Measurements from ENCODE around the gene CSGALNACT2.

DNA sequence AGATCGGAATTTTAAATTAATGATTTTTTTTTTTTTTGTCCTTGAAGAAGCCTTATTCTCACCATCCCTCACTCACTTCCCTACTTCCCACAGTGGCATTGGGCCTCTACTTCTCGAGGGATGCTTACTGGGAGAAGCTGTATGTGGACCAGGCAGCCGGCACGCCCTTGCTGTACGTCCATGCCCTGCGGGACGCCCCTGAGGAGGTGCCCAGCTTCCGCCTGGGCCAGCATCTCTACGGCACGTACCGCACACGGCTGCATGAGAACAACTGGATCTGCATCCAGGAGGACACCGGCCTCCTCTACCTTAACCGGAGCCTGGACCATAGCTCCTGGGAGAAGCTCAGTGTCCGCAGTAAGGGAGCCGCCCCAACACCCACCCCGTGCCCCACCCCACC, 37.9 kb upstream of the CSGALNACT2 start:
- TF ChIP-seq EZH2 (IDR thresholded peaks at IDR 0.05; ENCODE audit: borderline replicate concordance, control insufficient read depth, low read depth, low read length) (no peak), ZSCAN29 (IDR thresholded peaks at IDR 0.05) (no peak), MEF2A (IDR thresholded peaks at IDR 0.05; ENCODE audit: insufficient read depth, low read depth, low read length) (no peak), CBX5 (IDR thresholded peaks at IDR 0.05; ENCODE audit: low read depth) (no peak), POLR2AphosphoS5 (IDR thresholded peaks at IDR 0.05; ENCODE audit: low read length) (no peak), EGR1 (IDR thresholded peaks at IDR 0.05; ENCODE audit: borderline replicate concordance in 1 of 2, low read depth in 2 of 2, low read length in 2 of 2) (no peak), SRF (IDR thresholded peaks at IDR 0.05; ENCODE audit: low read depth in 2 of 2, low read length in 2 of 2) (no peak)
- TF ChIP-seq, protein P1, sequence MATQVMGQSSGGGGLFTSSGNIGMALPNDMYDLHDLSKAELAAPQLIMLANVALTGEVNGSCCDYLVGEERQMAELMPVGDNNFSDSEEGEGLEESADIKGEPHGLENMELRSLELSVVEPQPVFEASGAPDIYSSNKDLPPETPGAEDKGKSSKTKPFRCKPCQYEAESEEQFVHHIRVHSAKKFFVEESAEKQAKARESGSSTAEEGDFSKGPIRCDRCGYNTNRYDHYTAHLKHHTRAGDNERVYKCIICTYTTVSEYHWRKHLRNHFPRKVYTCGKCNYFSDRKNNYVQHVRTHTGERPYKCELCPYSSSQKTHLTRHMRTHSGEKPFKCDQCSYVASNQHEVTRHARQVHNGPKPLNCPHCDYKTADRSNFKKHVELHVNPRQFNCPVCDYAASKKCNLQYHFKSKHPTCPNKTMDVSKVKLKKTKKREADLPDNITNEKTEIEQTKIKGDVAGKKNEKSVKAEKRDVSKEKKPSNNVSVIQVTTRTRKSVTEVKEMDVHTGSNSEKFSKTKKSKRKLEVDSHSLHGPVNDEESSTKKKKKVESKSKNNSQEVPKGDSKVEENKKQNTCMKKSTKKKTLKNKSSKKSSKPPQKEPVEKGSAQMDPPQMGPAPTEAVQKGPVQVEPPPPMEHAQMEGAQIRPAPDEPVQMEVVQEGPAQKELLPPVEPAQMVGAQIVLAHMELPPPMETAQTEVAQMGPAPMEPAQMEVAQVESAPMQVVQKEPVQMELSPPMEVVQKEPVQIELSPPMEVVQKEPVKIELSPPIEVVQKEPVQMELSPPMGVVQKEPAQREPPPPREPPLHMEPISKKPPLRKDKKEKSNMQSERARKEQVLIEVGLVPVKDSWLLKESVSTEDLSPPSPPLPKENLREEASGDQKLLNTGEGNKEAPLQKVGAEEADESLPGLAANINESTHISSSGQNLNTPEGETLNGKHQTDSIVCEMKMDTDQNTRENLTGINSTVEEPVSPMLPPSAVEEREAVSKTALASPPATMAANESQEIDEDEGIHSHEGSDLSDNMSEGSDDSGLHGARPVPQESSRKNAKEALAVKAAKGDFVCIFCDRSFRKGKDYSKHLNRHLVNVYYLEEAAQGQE (IDR thresholded peaks at IDR 0.05; ENCODE audit: low read depth, low read length) = no peak
- TF ChIP-seq, protein P2, sequence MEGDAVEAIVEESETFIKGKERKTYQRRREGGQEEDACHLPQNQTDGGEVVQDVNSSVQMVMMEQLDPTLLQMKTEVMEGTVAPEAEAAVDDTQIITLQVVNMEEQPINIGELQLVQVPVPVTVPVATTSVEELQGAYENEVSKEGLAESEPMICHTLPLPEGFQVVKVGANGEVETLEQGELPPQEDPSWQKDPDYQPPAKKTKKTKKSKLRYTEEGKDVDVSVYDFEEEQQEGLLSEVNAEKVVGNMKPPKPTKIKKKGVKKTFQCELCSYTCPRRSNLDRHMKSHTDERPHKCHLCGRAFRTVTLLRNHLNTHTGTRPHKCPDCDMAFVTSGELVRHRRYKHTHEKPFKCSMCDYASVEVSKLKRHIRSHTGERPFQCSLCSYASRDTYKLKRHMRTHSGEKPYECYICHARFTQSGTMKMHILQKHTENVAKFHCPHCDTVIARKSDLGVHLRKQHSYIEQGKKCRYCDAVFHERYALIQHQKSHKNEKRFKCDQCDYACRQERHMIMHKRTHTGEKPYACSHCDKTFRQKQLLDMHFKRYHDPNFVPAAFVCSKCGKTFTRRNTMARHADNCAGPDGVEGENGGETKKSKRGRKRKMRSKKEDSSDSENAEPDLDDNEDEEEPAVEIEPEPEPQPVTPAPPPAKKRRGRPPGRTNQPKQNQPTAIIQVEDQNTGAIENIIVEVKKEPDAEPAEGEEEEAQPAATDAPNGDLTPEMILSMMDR (IDR thresholded peaks at IDR 0.05 in 2 of 3, conservative IDR thresholded peaks at IDR 0.05 in 1 of 3; ENCODE audit: control insufficient read depth in 2 of 3, extremely low read depth in 1 of 3, insufficient read depth in 1 of 3, low read depth in 3 of 3, low read length in 3 of 3) = no peak
- TF ChIP-seq, protein P3, sequence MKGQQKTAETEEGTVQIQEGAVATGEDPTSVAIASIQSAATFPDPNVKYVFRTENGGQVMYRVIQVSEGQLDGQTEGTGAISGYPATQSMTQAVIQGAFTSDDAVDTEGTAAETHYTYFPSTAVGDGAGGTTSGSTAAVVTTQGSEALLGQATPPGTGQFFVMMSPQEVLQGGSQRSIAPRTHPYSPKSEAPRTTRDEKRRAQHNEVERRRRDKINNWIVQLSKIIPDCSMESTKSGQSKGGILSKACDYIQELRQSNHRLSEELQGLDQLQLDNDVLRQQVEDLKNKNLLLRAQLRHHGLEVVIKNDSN (IDR thresholded peaks at IDR 0.05; ENCODE audit: borderline replicate concordance, extremely low read length, insufficient read depth, low read depth, low read length) = no peak
